Cardiac fibroblast (primary cell): Measurements from ENCODE around the gene TM7SF2.

ENCODE experiments used
- DNase-seq, 2 donors: peaks; one replicate each; pipeline versions ENCODE4 v3.0.0 to v3.0.0-alpha.2; 2010; ENCODE audit warnings: low read depth in 2 of 2
- H3K4me3 ChIP-seq, 2 donors: replicated peaks in 1 of 2; 1 replicate in 1 of 2; 2 replicates in 1 of 2; pipeline ENCODE4 v1.5.1; 2011; ENCODE audit warnings: low read depth in 2 of 2, low read length in 2 of 2, mild to moderate bottlenecking in 2 of 2, moderate library complexity in 1 of 2
- TF ChIP-seq, protein P1 (sequence below): IDR thresholded peaks from one replicate; pipeline ENCODE4 v1.5.1; 2011; ENCODE audit warnings: low read depth, mild to moderate bottlenecking, low read length, inconsistent platforms

Gene TM7SF2

DNA sequence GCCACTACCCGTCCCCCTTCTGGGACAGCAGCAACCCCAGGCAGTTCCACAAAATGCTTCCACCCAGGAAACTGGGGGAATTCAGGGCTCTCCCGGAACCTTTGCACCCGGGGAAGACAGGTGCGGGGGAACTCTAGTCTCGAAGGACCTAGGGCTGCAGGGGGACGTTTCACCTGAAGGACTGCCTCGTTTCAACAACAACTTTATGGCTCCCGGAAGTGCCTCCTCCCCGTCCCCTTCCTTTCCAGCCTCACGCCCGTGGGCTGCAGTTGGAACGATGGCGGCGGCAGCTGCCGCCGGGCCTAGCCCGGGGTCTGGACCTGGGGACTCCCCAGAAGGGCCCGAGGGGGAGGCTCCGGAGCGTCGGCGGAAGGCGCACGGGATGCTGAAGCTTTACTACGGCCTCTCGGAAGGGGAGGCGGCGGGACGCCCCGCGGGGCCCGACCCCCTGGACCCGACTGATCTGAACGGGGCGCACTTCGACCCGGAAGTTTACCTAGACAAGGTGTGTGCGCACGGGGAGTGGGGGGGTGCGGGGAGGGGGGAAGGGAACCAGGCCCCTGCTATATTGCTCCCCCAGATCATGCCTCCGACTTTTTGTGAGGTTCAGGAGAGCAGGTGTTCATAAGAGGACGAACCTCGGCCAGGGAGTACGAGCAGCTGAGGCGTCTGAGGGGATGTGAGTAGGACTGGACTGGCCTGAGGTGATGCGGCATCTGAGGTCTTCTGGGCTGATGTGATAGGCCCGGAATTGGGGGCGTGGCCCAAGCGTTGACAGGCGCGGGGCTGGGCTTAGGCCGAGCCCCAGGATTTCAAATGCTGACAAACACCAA, 15.5 kb upstream of the TM7SF2 start, which contains the start of gene VPS51:
Gene VPS51 (plus strand): TSS at position 241 of the 833 bp plus-strand sequence. CDS start 37 bp downstream, at position 278.
- peak; percentile 91 to 95 for DNase-seq
- TF ChIP-seq, protein P1, sequence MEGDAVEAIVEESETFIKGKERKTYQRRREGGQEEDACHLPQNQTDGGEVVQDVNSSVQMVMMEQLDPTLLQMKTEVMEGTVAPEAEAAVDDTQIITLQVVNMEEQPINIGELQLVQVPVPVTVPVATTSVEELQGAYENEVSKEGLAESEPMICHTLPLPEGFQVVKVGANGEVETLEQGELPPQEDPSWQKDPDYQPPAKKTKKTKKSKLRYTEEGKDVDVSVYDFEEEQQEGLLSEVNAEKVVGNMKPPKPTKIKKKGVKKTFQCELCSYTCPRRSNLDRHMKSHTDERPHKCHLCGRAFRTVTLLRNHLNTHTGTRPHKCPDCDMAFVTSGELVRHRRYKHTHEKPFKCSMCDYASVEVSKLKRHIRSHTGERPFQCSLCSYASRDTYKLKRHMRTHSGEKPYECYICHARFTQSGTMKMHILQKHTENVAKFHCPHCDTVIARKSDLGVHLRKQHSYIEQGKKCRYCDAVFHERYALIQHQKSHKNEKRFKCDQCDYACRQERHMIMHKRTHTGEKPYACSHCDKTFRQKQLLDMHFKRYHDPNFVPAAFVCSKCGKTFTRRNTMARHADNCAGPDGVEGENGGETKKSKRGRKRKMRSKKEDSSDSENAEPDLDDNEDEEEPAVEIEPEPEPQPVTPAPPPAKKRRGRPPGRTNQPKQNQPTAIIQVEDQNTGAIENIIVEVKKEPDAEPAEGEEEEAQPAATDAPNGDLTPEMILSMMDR = no peak
- peak within 1 kb of the TSS; percentile 69 to 73 for H3K4me3 ChIP-seq

DNA sequence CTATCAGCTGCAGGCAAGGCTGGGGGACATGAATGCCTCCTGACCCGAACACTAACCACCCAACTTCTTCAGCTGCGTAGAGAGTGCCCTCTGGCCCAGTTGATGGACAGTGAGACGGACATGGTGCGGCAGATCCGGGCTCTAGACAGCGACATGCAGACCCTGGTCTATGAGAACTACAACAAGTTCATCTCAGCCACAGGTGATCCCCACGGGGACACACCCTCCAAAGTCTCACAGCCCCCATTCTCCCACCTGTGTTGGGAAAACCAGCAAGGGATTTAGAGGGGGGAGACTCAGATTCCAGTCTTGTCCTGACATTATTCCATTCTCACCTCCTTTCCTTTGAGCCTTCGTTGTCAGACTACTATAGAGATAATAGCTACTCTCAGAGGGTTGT, 14.7 kb upstream of the TM7SF2 start:
- no peak for DNase-seq
- TF ChIP-seq, protein P1 = no peak
- H3K4me3 ChIP-seq = peak overlapping the region; percentile 69 to 73

DNA sequence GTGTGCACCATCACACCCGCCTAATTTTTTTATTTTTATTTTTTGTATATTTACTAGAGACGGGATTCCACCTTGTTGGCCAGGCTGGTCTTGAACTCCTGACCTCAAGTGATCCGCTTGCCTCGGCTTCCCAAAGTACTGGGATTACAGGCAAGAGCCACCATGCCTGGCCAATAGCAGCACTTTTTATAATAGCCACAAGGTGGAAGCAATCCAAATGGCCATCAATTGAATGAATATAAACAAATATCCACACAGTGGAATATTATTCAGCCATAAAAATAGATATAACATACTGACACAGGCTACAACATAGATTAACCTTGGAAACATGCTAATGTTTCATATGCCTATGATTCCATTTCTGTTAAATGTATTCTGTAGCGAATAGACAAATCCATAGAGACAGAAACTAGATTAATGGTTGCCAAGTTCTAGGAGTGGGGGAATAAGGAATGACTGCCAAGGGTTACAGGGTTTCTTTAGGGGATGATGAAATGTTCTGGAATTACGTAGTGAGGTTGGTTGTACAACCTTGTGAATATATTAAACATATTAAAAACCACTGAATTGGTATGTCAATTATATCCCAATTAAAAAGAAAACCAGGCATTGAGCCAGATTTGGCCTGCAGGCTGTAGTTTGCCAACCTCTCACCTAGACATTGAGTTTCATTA, 10.9 kb upstream of the TM7SF2 start:
- TF ChIP-seq, protein P1 = no peak
- H3K4me3 ChIP-seq = no peak overlapping the region
- peak in 1 of 2 donors; percentile 79 for DNase-seq

DNA sequence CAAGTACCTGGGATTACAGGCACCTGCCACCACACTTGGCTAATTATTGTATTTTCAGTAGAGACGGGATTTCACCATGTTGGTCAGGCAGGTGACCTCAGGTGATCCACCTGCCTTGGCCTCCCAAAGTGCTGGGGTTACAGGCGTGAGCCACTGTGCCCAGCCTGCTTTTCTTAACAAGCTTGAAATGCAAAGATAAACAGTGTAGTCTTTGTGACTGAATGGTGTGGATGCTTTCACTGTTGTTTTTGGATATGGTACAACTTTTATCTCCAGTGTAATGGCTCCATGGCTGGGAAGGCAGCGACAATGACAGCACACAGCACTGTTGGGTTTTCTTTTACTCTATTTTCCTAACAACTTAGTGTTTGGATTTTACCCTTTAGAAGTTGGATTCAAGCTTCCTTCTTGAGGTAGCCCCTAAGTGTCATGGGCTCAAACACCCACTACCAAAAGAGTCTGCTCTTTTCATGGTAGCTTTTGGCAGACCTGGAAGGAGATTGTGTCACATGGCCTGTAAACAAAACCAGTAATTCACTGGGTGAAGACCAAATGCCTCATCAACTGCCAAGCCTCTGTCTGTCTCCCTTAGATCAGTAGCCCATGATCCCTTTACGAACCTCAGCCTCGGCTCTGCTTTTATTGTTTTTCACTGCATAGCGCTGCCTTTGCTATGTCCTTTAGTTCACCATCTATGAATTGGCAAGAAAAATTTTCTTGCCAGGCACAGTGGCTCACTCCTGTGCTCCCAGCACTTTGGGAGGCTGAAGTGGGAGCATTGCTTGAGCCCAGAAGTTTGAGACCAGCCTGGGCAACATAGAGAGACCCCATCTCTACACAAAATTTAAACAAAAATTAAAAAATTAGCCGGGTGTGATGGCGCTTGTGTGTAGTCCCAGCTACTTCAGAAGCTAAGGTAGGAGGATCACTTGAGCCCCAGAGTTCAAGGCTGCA, 9.3 kb upstream of the TM7SF2 start:
- peak; percentile 20 to 46 for DNase-seq
- no peak overlapping the region for H3K4me3 ChIP-seq
- TF ChIP-seq, protein P1 = no peak

DNA sequence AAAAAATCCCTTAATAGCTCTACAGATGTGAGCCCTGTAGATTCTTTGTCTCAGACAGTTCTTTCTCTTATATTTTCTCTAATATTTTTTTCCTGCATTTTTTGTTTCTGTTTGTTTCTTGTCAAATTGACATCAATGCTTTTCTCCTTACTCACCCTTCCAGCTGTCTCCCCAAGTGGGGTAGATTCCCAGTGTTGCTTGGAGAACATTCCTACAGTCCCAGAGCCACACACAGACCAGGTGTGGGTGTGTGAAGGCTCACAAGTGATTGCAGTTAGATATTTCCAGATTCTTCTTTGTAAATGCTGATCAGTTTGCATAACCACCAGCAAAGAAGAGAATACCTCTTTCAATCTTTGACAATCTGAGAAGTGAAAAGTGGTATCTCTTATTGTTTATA, 8.2 kb upstream of the TM7SF2 start:
- no peak overlapping the region for H3K4me3 ChIP-seq
- TF ChIP-seq, protein P1 = no peak
- DNase-seq = no peak

DNA sequence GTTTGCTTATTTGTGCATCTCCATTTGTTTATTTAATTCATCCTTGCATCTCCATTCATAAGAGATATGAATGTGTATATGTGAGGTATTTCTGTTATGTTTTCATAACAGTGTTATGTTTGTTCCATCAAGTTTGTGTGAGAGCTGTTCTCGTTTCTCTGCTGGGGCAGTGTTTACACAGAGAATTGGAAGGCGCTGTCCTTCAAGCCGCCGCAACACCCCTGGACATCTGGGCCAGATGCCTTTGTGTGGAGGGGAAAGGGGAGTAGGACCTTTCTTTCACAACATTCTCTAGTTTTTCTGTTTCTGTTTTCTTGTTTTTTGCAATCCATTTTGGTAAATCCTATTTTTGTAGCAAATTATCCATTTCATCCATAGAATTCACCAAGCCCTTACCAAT, 7.0 kb upstream of the TM7SF2 start:
- H3K4me3 ChIP-seq = no peak overlapping the region
- no peak for DNase-seq
- TF ChIP-seq, protein P1 = no peak
